Suprapubic skin (tissue), 4 donors: ENCODE data around the gene CD44. TPM values are rescaled to one million over a fixed set of nuclear protein-coding genes. Genes with fewer than 3 reads are reported as not detected.
A peak's percentile ranks its signal among the peaks of the same experiment; 100 is the strongest.

Source experiments
- DNase-seq, 2 donors: peaks; one replicate each; pipeline ENCODE4 v3.0.0-alpha.2; 2019; ENCODE audit warnings: low spot score in 2 of 2
- H3K27ac ChIP-seq: fragments of 200-600 bp; sonication (generic); one replicate; pipeline ENCODE4 v1.5.1; 2019
- H3K27me3 ChIP-seq: fragments of 200-600 bp; sonication (generic); one replicate; pipeline ENCODE4 v1.5.1; 2019
- H3K36me3 ChIP-seq: fragments of 200-600 bp; sonication (generic); one replicate; pipeline ENCODE4 v1.5.1; 2019
- H3K4me1 ChIP-seq: fragments of 200-600 bp; sonication (generic); one replicate; pipeline ENCODE4 v1.5.1; 2019
- H3K4me3 ChIP-seq: fragments of 200-600 bp; sonication (generic); one replicate; pipeline ENCODE4 v1.5.1; 2019; ENCODE audit warnings: mild to moderate bottlenecking
- H3K9me3 ChIP-seq: fragments of 200-600 bp; sonication (generic); one replicate; pipeline ENCODE4 v1.5.1; 2019
- CTCF ChIP-seq, 2 donors: fragments of 200-600 bp in 1 of 2; fragments of 450-650 bp in 1 of 2; sonication (generic) in 1 of 2; IDR thresholded peaks; one replicate each; pipeline ENCODE4 v1.5.1; 2016 to 2019; ENCODE audit warnings: antibody characterized with exemption in 2 of 2, mild to moderate bottlenecking in 1 of 2, moderate library complexity in 1 of 2
- EP300 ChIP-seq: sonication (generic); formaldehyde crosslinking; IDR thresholded peaks from one replicate; pipeline ENCODE4 v1.6.1; 2017; ENCODE audit warnings: antibody characterized with exemption
- POLR2A ChIP-seq, 2 donors: fragments of 450-650 bp; IDR thresholded peaks; one replicate each; pipeline ENCODE4 v1.6.1; 2017; ENCODE audit warnings: antibody characterized with exemption in 2 of 2, mild to moderate bottlenecking in 2 of 2, moderate library complexity in 2 of 2
- POLR2AphosphoS5 ChIP-seq, 3 donors: sonication (generic); formaldehyde crosslinking; IDR thresholded peaks; one replicate each; pipeline ENCODE4 v1.6.1; 2017; ENCODE audit warnings: antibody characterized with exemption in 3 of 3
- WGBS: methylation state at CpG from one replicate; pipeline ENCODE4 v1.1.5; 2018; 5-methylcytosine and 5-hydroxymethylcytosine counted together
- total RNA-seq, 4 donors: library from RNA; depleted of rRNA; stranded (reverse); fragments of >200 nt; gene quantifications; one replicate each; pipeline ENCODE4 v1.1.0, GENCODE V29; 2016

The CD44 gene
- total RNA-seq, 4 donors from 2014 or later: 1,361 to 2,207 (median 1,502) TPM

- no peak for TF ChIP-seq CTCF (IDR thresholded peaks at IDR 0.05)
- TF ChIP-seq EP300: no peak
- no peak for TF ChIP-seq POLR2AphosphoS5 (IDR thresholded peaks at IDR 0.05)
- TF ChIP-seq POLR2A (IDR thresholded peaks at IDR 0.05): no peak
- Histone ChIP-seq H3K4me3 (no peak overlapping the region), H3K27me3 (no peaks in the 10 kb centered on the region), H3K9me3 (no peaks in the 10 kb centered on the region), H3K4me1 (peaks cover 30% of the 10 kb centered on the region), H3K36me3 (no peaks in the 10 kb centered on the region), H3K27ac (peak overlapping the region; percentile 70)
- WGBS: 47% methylated on average over 5 of the region's 5 CpGs
- no peak for DNase-seq
Observed at GRCh38 chr11:35236667-35237003, 97.7 kb downstream of the CD44 start.

GRCh38 chr11:35237351-35237750 is 98.4 kb downstream of the CD44 start:
- H3K4me1 ChIP-seq: peaks cover 30% of the 10 kb centered on the region
- no peak for TF ChIP-seq EP300
- H3K9me3 ChIP-seq: no peaks in the 10 kb centered on the region
- no peak for DNase-seq
- H3K27me3 ChIP-seq: no peaks in the 10 kb centered on the region
- peak overlapping the region; percentile 70 for H3K27ac ChIP-seq
- no peak overlapping the region for H3K4me3 ChIP-seq
- H3K36me3 ChIP-seq: no peaks in the 10 kb centered on the region
- WGBS: 66% methylated on average over 1 of the region's 1 CpG

- peaks cover 30% of the 10 kb centered on the region for H3K4me1 ChIP-seq
- WGBS: 61% methylated on average over 15 of the region's 15 CpGs
- H3K27me3 ChIP-seq: no peaks in the 10 kb centered on the region
- H3K4me3 ChIP-seq: no peak overlapping the region
- no peaks in the 10 kb centered on the region for H3K36me3 ChIP-seq
- TF ChIP-seq POLR2A (IDR thresholded peaks at IDR 0.05) (no peak), CTCF (IDR thresholded peaks at IDR 0.05) (peak; percentile 34 to 50), POLR2AphosphoS5 (IDR thresholded peaks at IDR 0.05) (no peak), EP300 (no peak)
- no peak for DNase-seq
- peak overlapping the region; percentile 70 for H3K27ac ChIP-seq
- no peaks in the 10 kb centered on the region for H3K9me3 ChIP-seq
Observed at GRCh38 chr11:35237860-35238715, 99.1 kb downstream of the CD44 start.

- no peaks in the 10 kb centered on the region for H3K9me3 ChIP-seq
- H3K4me1 ChIP-seq: peaks cover 30% of the 10 kb centered on the region
- WGBS: 94% methylated on average over 1 of the region's 1 CpG
- DNase-seq: no peak
- H3K4me3 ChIP-seq: no peak overlapping the region
- no peak overlapping the region for H3K27ac ChIP-seq
- no peaks in the 10 kb centered on the region for H3K27me3 ChIP-seq
- no peaks in the 10 kb centered on the region for H3K36me3 ChIP-seq
- TF ChIP-seq CTCF (IDR thresholded peaks at IDR 0.05) (no peak), POLR2A (IDR thresholded peaks at IDR 0.05) (no peak), POLR2AphosphoS5 (IDR thresholded peaks at IDR 0.05) (no peak), EP300 (no peak)
Observed at GRCh38 chr11:35238882-35239281, 99.9 kb downstream of the CD44 start.

GRCh38 chr11:35239471-35240075 is 100.6 kb downstream of the CD44 start:
- TF ChIP-seq EP300: no peak
- no peak for TF ChIP-seq POLR2AphosphoS5 (IDR thresholded peaks at IDR 0.05)
- TF ChIP-seq CTCF (IDR thresholded peaks at IDR 0.05): no peak
- TF ChIP-seq POLR2A (IDR thresholded peaks at IDR 0.05): no peak
- H3K36me3 ChIP-seq: no peaks in the 10 kb centered on the region
- H3K4me1 ChIP-seq: peaks cover 30% of the 10 kb centered on the region
- H3K4me3 ChIP-seq: no peak overlapping the region
- no peaks in the 10 kb centered on the region for H3K9me3 ChIP-seq
- WGBS: 67% methylated on average over 4 of the region's 4 CpGs
- no peak overlapping the region for H3K27ac ChIP-seq
- DNase-seq: no peak
- no peaks in the 10 kb centered on the region for H3K27me3 ChIP-seq
